ENCODE data around the gene MSI2.
"Not testable (repeated sequence)": the region's sequence is repeated elsewhere in the genome, so short reads cannot be mapped to it uniquely, and the experiment has no call there.

The MSI2 gene

GRCh38 chr17:57213180-57213825, 43.0 kb upstream of the MSI2 start:
- Histone ChIP-seq H3K4me1 (ENCODE audit: control insufficient read depth, low read length) (no peaks in the 10 kb centered on the region), H3F3A (ENCODE audit: control insufficient read depth, insufficient read depth) (no peaks in the 10 kb centered on the region), H3K9me2 (replicated peaks; ENCODE audit: control insufficient read depth, low read length) (no peaks in the 10 kb centered on the region), H3K4me2 (ENCODE audit: low read length) (no peak overlapping the region), H3K79me2 (ENCODE audit: control insufficient read depth, low read length) (no peaks in the 10 kb centered on the region), H4K20me1 (ENCODE audit: control insufficient read depth, insufficient read depth, low read depth, low read length) (no peaks in the 10 kb centered on the region), H3K36me3 (ENCODE audit: control insufficient read depth, low read length) (no peaks in the 10 kb centered on the region), H3K27me3 (ENCODE audit: control insufficient read depth, low read length) (peaks cover 25% of the 10 kb centered on the region), H3K4me3 (ENCODE audit: low read length) (no peak overlapping the region), H3K9me3 (ENCODE audit: control insufficient read depth, insufficient read depth, low read length) (peaks cover 5% of the 10 kb centered on the region), H3K27ac (ENCODE audit: low read depth, low read length) (no peak overlapping the region)
- TF ChIP-seq CTCF (IDR thresholded peaks at IDR 0.05; ENCODE audit: low read depth, low read length, poor library complexity, severe bottlenecking): no peak
- TF ChIP-seq EZH2phosphoT487 (IDR thresholded peaks at IDR 0.05; ENCODE audit: borderline replicate concordance, low read length): no peak

- Histone ChIP-seq H3F3A (ENCODE audit: control insufficient read depth, insufficient read depth) (no peaks in the 10 kb centered on the region), H3K27ac (ENCODE audit: low read depth, low read length) (no peak overlapping the region)
Measured at GRCh38 chr17:57215317-57215716, 41.0 kb upstream of the MSI2 start.

GRCh38 chr17:57221366-57222350, 34.7 kb upstream of the MSI2 start:
- Histone ChIP-seq H3K27me3 (ENCODE audit: control insufficient read depth, low read length) (peaks cover 18% of the 10 kb centered on the region), H3K4me3 (ENCODE audit: low read length) (no peak overlapping the region), H3K4me1 (ENCODE audit: control insufficient read depth, low read length) (no peaks in the 10 kb centered on the region), H3K36me3 (ENCODE audit: control insufficient read depth, low read length) (no peaks in the 10 kb centered on the region), H4K20me1 (ENCODE audit: control insufficient read depth, insufficient read depth, low read depth, low read length) (no peaks in the 10 kb centered on the region), H3K4me2 (ENCODE audit: low read length) (no peak overlapping the region), H3K9me3 (ENCODE audit: control insufficient read depth, insufficient read depth, low read length) (peaks cover 7% of the 10 kb centered on the region), H3K79me2 (ENCODE audit: control insufficient read depth, low read length) (no peaks in the 10 kb centered on the region), H3K9me2 (replicated peaks; ENCODE audit: control insufficient read depth, low read length) (no peaks in the 10 kb centered on the region), H3K27ac (ENCODE audit: low read depth, low read length) (no peak overlapping the region), H3F3A (ENCODE audit: control insufficient read depth, insufficient read depth) (no peaks in the 10 kb centered on the region)
- no peak for TF ChIP-seq CTCF (IDR thresholded peaks at IDR 0.05; ENCODE audit: low read depth, low read length, poor library complexity, severe bottlenecking)
- no peak for TF ChIP-seq EZH2phosphoT487 (IDR thresholded peaks at IDR 0.05; ENCODE audit: borderline replicate concordance, low read length)

More at GRCh38 chr17:57215317-57215716, 41.0 kb upstream of the MSI2 start:
- Histone ChIP-seq H3K36me3 (ENCODE audit: control insufficient read depth, low read length) (no peaks in the 10 kb centered on the region), H3K9me2 (replicated peaks; ENCODE audit: control insufficient read depth, low read length) (no peaks in the 10 kb centered on the region), H3K79me2 (ENCODE audit: control insufficient read depth, low read length) (no peaks in the 10 kb centered on the region), H3K9me3 (ENCODE audit: control insufficient read depth, insufficient read depth, low read length) (no peaks in the 10 kb centered on the region; the same call in 1 of the 2 replicates), H3K4me3 (ENCODE audit: low read length) (no peak overlapping the region), H3K4me2 (ENCODE audit: low read length) (no peak overlapping the region), H3K27me3 (ENCODE audit: control insufficient read depth, low read length) (peaks cover 39% of the 10 kb centered on the region), H3K4me1 (ENCODE audit: control insufficient read depth, low read length) (no peaks in the 10 kb centered on the region), H4K20me1 (ENCODE audit: control insufficient read depth, insufficient read depth, low read depth, low read length) (no peaks in the 10 kb centered on the region)
- TF ChIP-seq CTCF (IDR thresholded peaks at IDR 0.05; ENCODE audit: low read depth, low read length, poor library complexity, severe bottlenecking): no peak
- TF ChIP-seq EZH2phosphoT487 (IDR thresholded peaks at IDR 0.05; ENCODE audit: borderline replicate concordance, low read length): no peak

- H3K27me3 ChIP-seq (ENCODE audit: control insufficient read depth, low read length): peaks cover 22% of the 10 kb centered on the region
- not testable (repeated sequence) for H4K20me1 ChIP-seq (ENCODE audit: control insufficient read depth, insufficient read depth, low read depth, low read length); H3K27ac ChIP-seq (ENCODE audit: low read depth, low read length); H3K36me3 ChIP-seq (ENCODE audit: control insufficient read depth, low read length); H3K4me2 ChIP-seq (ENCODE audit: low read length); H3K9me3 ChIP-seq (ENCODE audit: control insufficient read depth, insufficient read depth, low read length); H3F3A ChIP-seq (ENCODE audit: control insufficient read depth, insufficient read depth); H3K9me2 ChIP-seq (replicated peaks; ENCODE audit: control insufficient read depth, low read length); H3K79me2 ChIP-seq (ENCODE audit: control insufficient read depth, low read length); H3K4me1 ChIP-seq (ENCODE audit: control insufficient read depth, low read length); H3K4me3 ChIP-seq (ENCODE audit: low read length)
Measured at GRCh38 chr17:57222422-57222821, 33.9 kb upstream of the MSI2 start.

Measured in DOHH2 (cell line).